Parietal lobe (tissue), 2 donors: Measurements from ENCODE around the gene CMBL. TPM values are rescaled to one million over a fixed set of nuclear protein-coding genes. Genes with fewer than 3 reads are reported as not detected.

Experiments
- small RNA-seq: library from RNA; depleted of rRNA; stranded (forward); fragments of <200 nt; gene quantifications from one replicate; pipeline ENCODE3, GENCODE V24; 2014; ENCODE audit warnings: low replicate concordance
- total RNA-seq: library from RNA; depleted of rRNA; stranded (reverse); fragments of >200 nt; gene quantifications from one replicate; pipeline ENCODE4 v1.2.3, GENCODE V29; 2014

CMBL gene
- 3.4 TPM for total RNA-seq

DNA sequence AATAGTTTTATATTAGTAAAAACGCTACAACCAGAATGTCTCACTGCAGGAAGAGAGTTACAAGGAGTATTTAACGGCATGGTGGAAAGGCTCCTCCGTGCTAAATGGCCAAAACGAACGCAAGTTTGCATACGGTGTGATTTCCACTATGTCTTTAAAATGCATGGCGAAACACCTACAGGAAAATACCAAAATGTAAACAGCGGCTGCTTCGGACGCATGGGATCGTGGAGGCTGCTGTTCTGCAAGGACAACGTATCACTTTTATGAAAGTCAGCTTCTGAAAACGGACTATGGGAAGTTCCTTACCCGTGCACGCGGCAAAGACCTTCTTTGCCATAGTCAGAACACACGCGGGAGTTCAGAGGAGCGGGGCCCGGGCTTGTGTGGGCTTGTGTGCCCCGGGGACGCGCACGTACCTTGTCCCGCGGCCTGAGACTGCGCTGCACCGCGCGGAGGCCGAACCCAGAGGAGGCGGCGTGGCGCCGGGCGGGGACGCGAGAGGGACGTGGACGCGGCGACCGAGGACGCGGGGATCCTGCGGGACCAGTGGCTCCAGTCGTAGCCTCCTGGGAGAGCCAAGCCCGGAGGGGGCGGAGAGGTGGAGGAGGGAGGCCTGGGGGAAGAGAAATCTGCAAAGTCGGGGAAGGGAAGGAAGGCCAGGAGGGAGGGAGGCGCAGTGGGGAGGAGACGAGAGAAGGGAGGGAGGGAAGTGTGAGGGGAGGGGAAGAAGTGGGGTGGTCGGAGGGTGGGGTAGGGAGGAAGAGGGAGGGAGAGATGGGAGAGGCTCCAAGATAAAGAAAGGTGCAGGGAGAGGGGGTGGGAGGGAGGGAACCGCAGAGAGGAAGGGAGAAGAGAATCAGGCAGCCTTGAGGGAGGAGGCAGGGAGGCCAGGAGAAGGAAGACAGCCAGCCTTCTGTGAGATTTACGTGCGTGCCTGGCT, at the start of gene CMBL:
CMBL (minus strand) TSS at position 697 of the 943 bp plus-strand sequence. CDS start 17,140 bp downstream, outside the sequence.

DNA sequence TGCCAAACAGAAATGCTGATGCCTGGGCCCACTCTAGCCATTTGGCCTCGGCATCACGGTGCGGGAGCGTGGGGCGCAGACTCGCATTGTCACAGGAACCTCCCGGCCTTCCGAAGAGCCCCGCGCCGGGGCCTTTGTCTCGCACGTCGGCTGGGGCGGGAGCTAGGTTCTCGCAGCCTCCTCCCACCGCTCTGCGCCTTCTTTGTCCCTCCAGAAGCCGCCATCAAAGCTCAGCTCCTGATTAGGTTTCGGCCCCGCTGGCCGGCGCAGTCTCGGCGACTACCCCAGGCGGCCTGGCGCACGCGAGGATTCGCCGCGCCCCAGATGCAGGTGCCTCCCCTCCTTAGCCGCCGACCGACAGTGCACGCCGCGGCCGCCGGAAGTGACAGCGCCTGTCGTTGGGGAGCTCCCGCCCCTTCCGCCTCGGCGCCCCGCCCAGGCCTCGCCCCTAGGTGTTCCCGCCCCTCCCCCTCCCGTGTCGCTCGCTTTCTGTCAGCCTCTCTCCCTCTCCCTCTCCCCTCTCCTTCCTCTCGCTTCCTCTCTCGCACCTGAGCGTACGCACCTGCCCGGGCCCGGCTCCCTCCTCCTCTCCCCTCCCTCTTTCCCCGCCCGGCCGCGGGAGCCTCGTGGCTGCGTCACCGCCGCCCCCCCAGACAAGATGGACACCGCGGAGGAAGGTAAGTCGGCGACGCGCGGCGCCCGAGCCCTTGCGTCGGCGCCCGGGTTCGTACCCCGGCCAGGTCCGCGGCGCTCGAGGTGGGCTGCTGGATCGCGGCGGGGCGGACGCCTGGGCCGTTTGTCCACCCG, 45.7 kb upstream of the CMBL start, which contains the start of gene MARCHF6:
MARCHF6 (plus strand) TSS at position 455 of the 807 bp plus-strand sequence; CDS start at position 659, 204 bp downstream.

DNA sequence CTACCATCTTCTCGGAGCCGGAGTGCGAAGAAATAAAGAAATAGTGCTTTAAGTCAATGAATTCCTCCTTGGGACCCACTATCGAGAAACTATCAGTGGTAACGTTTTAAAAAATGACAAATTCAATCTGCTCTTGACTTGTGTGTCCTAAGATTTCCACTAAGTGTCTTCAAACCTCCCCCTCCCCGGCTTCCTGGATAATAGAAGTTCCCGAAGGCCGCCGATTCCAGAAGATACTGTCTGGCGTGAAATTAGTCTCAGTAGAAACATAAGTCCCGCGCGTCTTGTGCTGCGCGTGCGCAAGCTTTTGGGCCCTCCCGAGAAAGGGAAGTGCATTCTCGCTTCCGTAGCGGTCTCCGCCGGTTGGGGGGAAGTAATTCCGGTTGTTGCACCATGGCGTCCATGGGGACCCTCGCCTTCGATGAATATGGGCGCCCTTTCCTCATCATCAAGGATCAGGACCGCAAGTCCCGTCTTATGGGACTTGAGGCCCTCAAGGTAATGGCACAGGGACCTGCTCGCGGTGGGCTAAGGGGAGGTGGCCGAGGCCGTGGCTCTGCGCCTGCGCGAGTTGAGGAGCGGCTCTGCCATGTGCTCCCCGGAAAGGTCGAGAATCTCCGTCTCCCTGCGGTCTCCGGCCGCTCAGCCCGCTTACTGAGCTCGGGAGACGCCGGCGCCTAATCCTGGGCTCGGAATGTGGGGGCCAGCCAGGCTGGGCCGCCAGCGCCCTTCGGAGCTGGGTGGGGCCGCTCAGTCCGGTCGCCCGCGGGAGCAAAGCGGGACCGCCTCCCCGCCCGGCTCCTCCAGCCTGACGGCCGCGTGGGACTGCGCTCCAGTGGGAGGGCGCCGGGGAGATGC, 57.5 kb downstream of the CMBL start, which contains the start of gene CCT5:
CCT5 (plus strand) TSS at position 333 of the 858 bp plus-strand sequence; CDS start at position 394, 61 bp downstream.

Small RNA genes lying within 50 kb of the gene (small RNA-seq; reads per million reads assigned to genes)
- not detected for gene RF00019

Other genes starting within 250 kb of the CMBL start
- gene ATPSCKMT, start 58.0 kb downstream of the CMBL start, total RNA-seq = 55.7 TPM
- gene CCT5, start 57.6 kb downstream of the CMBL start, total RNA-seq = 232 TPM
- gene MARCHF6, start 45.8 kb upstream of the CMBL start, total RNA-seq = 355 TPM
- 2.2 TPM for gene ROPN1L, start 134.0 kb upstream of the CMBL start, total RNA-seq